ENCODE data around the gene MRPS16.
"Not testable (repeated sequence)": the region's sequence is repeated elsewhere in the genome, so short reads cannot be mapped to it uniquely, and the experiment has no call there.

The MRPS16 gene

GRCh38 chr10:73252445-73253224 lies at the start of gene MRPS16:
TSS of gene MRPS16 (minus strand) at chr10:73252644. CDS start at chr10:73252482, 162 bp downstream.
- peak; percentile 80 to 84 for DNase-seq (ENCODE audit: low read depth in 2 of 2)

- DNase-seq (ENCODE audit: low read depth in 2 of 2): no peak
Measured at GRCh38 chr10:73296946-73297345, 44.5 kb upstream of the MRPS16 start.

- DNase-seq (ENCODE audit: low read depth in 2 of 2): no peak
Measured at GRCh38 chr10:73293461-73293860, 41.0 kb upstream of the MRPS16 start.

GRCh38 chr10:73289958-73290357 lies 37.5 kb upstream of the MRPS16 start:
- DNase-seq (ENCODE audit: low read depth in 2 of 2): no peak

GRCh38 chr10:73287441-73287840 lies 35.0 kb upstream of the MRPS16 start:
- no peak for DNase-seq (ENCODE audit: low read depth in 2 of 2)

- no peak for DNase-seq (ENCODE audit: low read depth in 2 of 2)
Measured at GRCh38 chr10:73281097-73281496, 28.7 kb upstream of the MRPS16 start.

- no peak for DNase-seq (ENCODE audit: low read depth in 2 of 2)
Measured at GRCh38 chr10:73264423-73264822, 12.0 kb upstream of the MRPS16 start.

- no peak for DNase-seq (ENCODE audit: low read depth in 2 of 2)
Measured at GRCh38 chr10:73263693-73264347, 11.4 kb upstream of the MRPS16 start.

- no peak for DNase-seq (ENCODE audit: low read depth in 2 of 2)
Measured at GRCh38 chr10:73262880-73263555, 10.6 kb upstream of the MRPS16 start.

GRCh38 chr10:73262105-73262730 lies 9.8 kb upstream of the MRPS16 start:
- no peak for DNase-seq (ENCODE audit: low read depth in 2 of 2)

GRCh38 chr10:73261362-73261995 lies 9.0 kb upstream of the MRPS16 start:
- no peak for DNase-seq (ENCODE audit: low read depth in 2 of 2)

GRCh38 chr10:73258612-73259011 lies 6.2 kb upstream of the MRPS16 start:
- DNase-seq (ENCODE audit: low read depth in 2 of 2): not testable (repeated sequence)

GRCh38 chr10:73253225-73253555 lies 746 bp upstream of the MRPS16 start:
- DNase-seq (ENCODE audit: low read depth in 2 of 2): no peak

- no peak for DNase-seq (ENCODE audit: low read depth in 2 of 2)
Measured at GRCh38 chr10:73251683-73252444, 580 bp downstream of the MRPS16 start.

GRCh38 chr10:73248259-73248724 lies 4.2 kb downstream of the MRPS16 start:
- DNase-seq (ENCODE audit: low read depth in 2 of 2): no peak

GRCh38 chr10:73247509-73248258 lies 4.8 kb downstream of the MRPS16 start:
- no peak for DNase-seq (ENCODE audit: low read depth in 2 of 2)

- peak; percentile 96 to 97 for DNase-seq (ENCODE audit: low read depth in 2 of 2)
Measured at GRCh38 chr10:73246646-73247508, 5.6 kb downstream of the MRPS16 start, which contains the start of gene DNAJC9. TSS of gene DNAJC9 (minus strand) at chr10:73247255. CDS start at chr10:73247189, 66 bp downstream.

GRCh38 chr10:73246322-73246645 lies 6.2 kb downstream of the MRPS16 start:
- no peak for DNase-seq (ENCODE audit: low read depth in 2 of 2)

GRCh38 chr10:73244866-73245477 lies 7.5 kb downstream of the MRPS16 start:
- DNase-seq (ENCODE audit: low read depth in 2 of 2): no peak

Data from stimulated activated CD8-positive, alpha-beta memory T cell treated with anti-CD3 and anti-CD28 coated beads, Interleukin-7, amount 100 ng/mL, for 1 hour (primary cell).